Natural killer cell (primary cell): ENCODE measurements around the gene CTAG1B. TPM values are rescaled to one million over a fixed set of nuclear protein-coding genes. Genes with fewer than 3 reads are reported as not detected.
"Not testable (repeated sequence)": the region's sequence is repeated elsewhere in the genome, so short reads cannot be mapped to it uniquely, and the experiment has no call there.

Experiments used
- ATAC-seq, 3 donors: fragments of 150-1000 bp in 2 of 3; fragments of 200-7000 bp in 1 of 3; cut with Tn5 transposase; 1 replicate in 1 of 3; 2 replicates in 2 of 3; pipeline ENCODE4 v1.10.0; 2021; ENCODE audit warnings: mild to moderate bottlenecking in 2 of 3, moderate library complexity in 2 of 3
- DNase-seq, 2 donors: peaks; one replicate each; pipeline versions ENCODE4 v3.0.0 to v3.0.0-alpha.2; 2013 to 2021; ENCODE audit warnings: mixed read lengths in 1 of 2
- H3K27ac ChIP-seq: one replicate; pipeline ENCODE4 v1.5.1; 2013; ENCODE audit warnings: mild to moderate bottlenecking, low read length
- H3K27me3 ChIP-seq: one replicate; pipeline ENCODE4 v1.6.1; 2013; ENCODE audit warnings: low read length; ENCODE audit not compliant: control insufficient read depth, insufficient read depth
- H3K36me3 ChIP-seq: one replicate; pipeline ENCODE4 v1.6.1; 2013; ENCODE audit warnings: low read length; ENCODE audit not compliant: control insufficient read depth, insufficient read depth
- H3K4me1 ChIP-seq: one replicate; pipeline ENCODE4 v1.6.1; 2013; ENCODE audit warnings: low read length; ENCODE audit not compliant: control insufficient read depth, insufficient read depth
- H3K4me3 ChIP-seq: one replicate; pipeline ENCODE4 v1.5.1; 2013; ENCODE audit warnings: low read length
- H3K9me3 ChIP-seq: one replicate; pipeline ENCODE4 v1.6.1; 2013; ENCODE audit warnings: low read length; ENCODE audit not compliant: control insufficient read depth, insufficient read depth
- H3K27ac Mint-ChIP-seq, 2 donors: one replicate each; pipeline ENCODE4 v1.8.0; 2022; ENCODE audit warnings: mild to moderate bottlenecking in 2 of 2, mixed read lengths in 2 of 2, moderate library complexity in 1 of 2
- H3K27me3 Mint-ChIP-seq, 2 donors: one replicate each; pipeline ENCODE4 v1.8.0; 2022; ENCODE audit warnings: low read depth in 2 of 2, mixed read lengths in 2 of 2
- H3K36me3 Mint-ChIP-seq: one replicate; pipeline ENCODE4 v1.8.0; 2022; ENCODE audit warnings: mixed read lengths
- H3K4me1 Mint-ChIP-seq, 2 donors: one replicate each; pipeline ENCODE4 v1.8.0; 2022; ENCODE audit warnings: mixed read lengths in 2 of 2
- H3K4me3 Mint-ChIP-seq: one replicate; pipeline ENCODE4 v1.8.0; 2022; ENCODE audit warnings: mild to moderate bottlenecking, moderate library complexity, mixed read lengths
- H3K9me3 Mint-ChIP-seq, 2 donors: one replicate each; pipeline ENCODE4 v1.8.0; 2022; ENCODE audit warnings: mixed read lengths in 2 of 2
- WGBS: methylation state at CpG from one replicate; pipeline ENCODE4 v1.1.7; 2013; ENCODE audit warnings: missing lambda C conversion rate; ENCODE audit not compliant: insufficient coverage; 5-methylcytosine and 5-hydroxymethylcytosine counted together
- intact Hi-C: fragments of 100-400 bp; cut with micrococcal nuclease; formaldehyde crosslinking; loops from one replicate; pipeline ENCODE4 v1.14.2; 2022
- total RNA-seq, 4 donors: library from RNA; stranded (reverse); fragments of 120-200 nt in 1 of 4; gene quantifications; one replicate each; pipeline versions ENCODE4 v1.2.3 to v1.2.4, GENCODE V29; 2013 to 2022
- TF ChIP-seq, protein P1 (sequence below): fragments of 200-600 bp; IDR thresholded peaks from one replicate; pipeline ENCODE4 v1.8.0; 2022; ENCODE audit warnings: antibody characterized with exemption

Gene CTAG1B
- total RNA-seq, 3 donors from 2014 or later (not counting 1 experiment from before 2014, with no cell fraction given), result not detected

DNA sequence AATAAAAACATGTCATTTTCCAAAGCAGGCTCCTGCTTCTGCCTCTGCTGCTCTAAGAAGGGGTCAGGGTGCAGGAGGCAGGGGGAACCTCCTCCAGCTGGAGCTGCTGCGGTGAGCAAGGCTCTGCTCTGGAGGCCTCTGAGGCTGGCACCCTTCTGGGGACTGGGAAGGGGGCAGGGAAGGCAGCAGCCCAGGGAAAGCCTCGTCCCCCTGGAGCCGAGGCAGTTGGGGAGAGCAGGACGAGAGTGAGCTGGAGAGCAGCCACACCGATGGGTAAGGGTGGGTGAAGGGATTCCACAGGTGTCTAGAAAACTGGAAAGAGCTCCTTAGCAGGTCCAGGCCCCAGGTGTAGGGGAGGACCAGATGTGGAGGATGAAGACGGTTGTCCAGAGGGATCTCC, 36.3 kb upstream of the CTAG1B start:
- Mint-ChIP-seq H3K4me3 (no peak overlapping the region), H3K36me3 (no peaks in the 10 kb centered on the region), H3K9me3 (no peaks in the 10 kb centered on the region), H3K27me3 (no peaks in the 10 kb centered on the region), H3K4me1 (peaks cover 8 to 10% of the 10 kb centered on the region in 2 donors), H3K27ac (no peak overlapping the region)
- H3K4me3 ChIP-seq, result no peak overlapping the region
- no peak overlapping the region for H3K27ac ChIP-seq
- ATAC-seq, result no peak
- no peak for DNase-seq
- H3K27me3 ChIP-seq, result no peaks in the 10 kb centered on the region
- no peaks in the 10 kb centered on the region for H3K9me3 ChIP-seq
- 85% methylated on average over 6 of the region's 6 CpGs for WGBS
- no peaks in the 10 kb centered on the region for H3K4me1 ChIP-seq
- H3K36me3 ChIP-seq, result no peaks in the 10 kb centered on the region
- intact Hi-C loops, result no loop called here
- TF ChIP-seq, protein P1, sequence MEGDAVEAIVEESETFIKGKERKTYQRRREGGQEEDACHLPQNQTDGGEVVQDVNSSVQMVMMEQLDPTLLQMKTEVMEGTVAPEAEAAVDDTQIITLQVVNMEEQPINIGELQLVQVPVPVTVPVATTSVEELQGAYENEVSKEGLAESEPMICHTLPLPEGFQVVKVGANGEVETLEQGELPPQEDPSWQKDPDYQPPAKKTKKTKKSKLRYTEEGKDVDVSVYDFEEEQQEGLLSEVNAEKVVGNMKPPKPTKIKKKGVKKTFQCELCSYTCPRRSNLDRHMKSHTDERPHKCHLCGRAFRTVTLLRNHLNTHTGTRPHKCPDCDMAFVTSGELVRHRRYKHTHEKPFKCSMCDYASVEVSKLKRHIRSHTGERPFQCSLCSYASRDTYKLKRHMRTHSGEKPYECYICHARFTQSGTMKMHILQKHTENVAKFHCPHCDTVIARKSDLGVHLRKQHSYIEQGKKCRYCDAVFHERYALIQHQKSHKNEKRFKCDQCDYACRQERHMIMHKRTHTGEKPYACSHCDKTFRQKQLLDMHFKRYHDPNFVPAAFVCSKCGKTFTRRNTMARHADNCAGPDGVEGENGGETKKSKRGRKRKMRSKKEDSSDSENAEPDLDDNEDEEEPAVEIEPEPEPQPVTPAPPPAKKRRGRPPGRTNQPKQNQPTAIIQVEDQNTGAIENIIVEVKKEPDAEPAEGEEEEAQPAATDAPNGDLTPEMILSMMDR, result no peak

DNA sequence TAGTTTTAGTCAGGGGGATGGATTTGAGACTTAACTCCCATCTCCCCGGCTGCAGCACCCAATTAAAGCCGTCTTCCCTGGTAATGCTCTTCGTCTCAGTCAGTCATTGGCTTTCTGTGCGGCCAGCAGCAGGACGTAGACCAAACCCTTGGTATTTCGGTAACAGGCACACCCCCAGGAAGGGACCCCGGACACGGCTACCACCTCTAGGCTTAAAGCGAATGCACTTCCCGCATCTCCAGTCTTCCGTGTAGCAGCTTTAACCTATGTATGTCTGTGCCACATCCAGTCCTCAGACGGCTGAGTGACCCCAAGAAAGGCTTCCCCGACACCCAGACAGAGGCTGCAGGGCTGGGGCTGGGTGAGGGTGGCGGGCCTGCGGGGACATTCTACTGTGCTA, 35.8 kb upstream of the CTAG1B start:
- Histone ChIP-seq H3K9me3 (no peaks in the 10 kb centered on the region), H3K27ac (no peak overlapping the region), H3K4me1 (no peaks in the 10 kb centered on the region), H3K4me3 (no peak overlapping the region), H3K36me3 (no peaks in the 10 kb centered on the region), H3K27me3 (no peaks in the 10 kb centered on the region)
- Mint-ChIP-seq H3K4me1 (peaks cover 8 to 10% of the 10 kb centered on the region in 2 donors), H3K4me3 (no peak overlapping the region), H3K9me3 (no peaks in the 10 kb centered on the region), H3K36me3 (no peaks in the 10 kb centered on the region), H3K27ac (no peak overlapping the region), H3K27me3 (no peaks in the 10 kb centered on the region)
- ATAC-seq, result no peak
- TF ChIP-seq, protein P1, result no peak
- WGBS, result 97% methylated on average over 11 of the region's 15 CpGs
- intact Hi-C loops, result no loop called here
- DNase-seq, result no peak

DNA sequence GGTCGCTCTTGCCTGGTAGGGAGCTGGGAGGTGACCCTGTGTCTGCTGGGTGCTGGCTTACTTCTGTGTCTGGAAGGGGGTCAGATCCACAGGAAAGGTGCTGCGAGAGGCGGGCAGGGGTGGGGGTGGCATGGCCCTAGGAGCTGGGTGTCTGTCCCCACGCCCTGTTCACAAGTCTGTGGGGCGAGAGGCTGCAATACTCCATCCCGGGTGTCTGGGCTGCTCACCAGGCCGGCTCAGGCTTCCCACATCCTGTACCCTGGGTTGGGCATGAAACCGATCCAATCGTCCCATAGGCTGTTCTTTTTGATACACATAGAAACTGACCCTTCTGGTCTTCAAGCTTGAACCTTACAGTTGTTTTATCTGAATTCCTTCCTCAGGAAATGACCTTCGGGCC, 35.3 kb upstream of the CTAG1B start:
- ATAC-seq (no peak), DNase-seq (no peak)
- Mint-ChIP-seq H3K9me3 (no peaks in the 10 kb centered on the region), H3K27me3 (no peaks in the 10 kb centered on the region), H3K4me1 (peaks cover 8 to 10% of the 10 kb centered on the region in 2 donors), H3K4me3 (no peak overlapping the region), H3K27ac (no peak overlapping the region), H3K36me3 (no peaks in the 10 kb centered on the region)
- no peak overlapping the region for H3K27ac ChIP-seq
- H3K36me3 ChIP-seq, result no peaks in the 10 kb centered on the region
- no peaks in the 10 kb centered on the region for H3K9me3 ChIP-seq
- intact Hi-C loops, result no loop called here
- H3K4me1 ChIP-seq, result no peaks in the 10 kb centered on the region
- no peak overlapping the region for H3K4me3 ChIP-seq
- WGBS, result 45% methylated on average over 9 of the region's 10 CpGs
- H3K27me3 ChIP-seq, result no peaks in the 10 kb centered on the region
- TF ChIP-seq, protein P1, result no peak

DNA sequence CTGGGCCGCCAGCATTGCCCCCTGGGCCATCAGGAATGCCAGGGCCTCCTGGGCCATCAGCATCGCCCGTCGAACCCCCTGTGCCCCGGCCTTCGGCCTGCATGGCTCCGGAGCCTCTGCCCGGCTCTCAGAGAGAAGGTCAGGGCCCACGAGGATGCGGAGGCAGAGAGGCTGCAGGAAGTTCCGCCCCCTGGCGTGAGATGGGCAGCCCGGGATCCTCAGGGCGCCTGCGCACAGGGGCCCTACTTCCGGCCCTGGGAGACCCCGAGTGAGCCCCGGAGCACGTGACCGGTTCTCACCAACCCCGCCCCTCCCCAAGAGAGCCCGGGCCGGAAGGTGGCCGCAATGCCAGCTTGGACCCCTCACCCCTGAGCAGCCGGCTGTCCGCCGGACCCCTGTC, 34.3 kb upstream of the CTAG1B start, which contains the start of gene CTAG2:
Gene CTAG2 (minus strand): TSS at position 167 of the 400 bp plus-strand sequence. CDS start 64 bp downstream, at position 103.
- intact Hi-C loops, H3K9me3 ChIP-seq, H3K9me3 Mint-ChIP-seq, H3K4me3 ChIP-seq, H3K36me3 Mint-ChIP-seq, H3K4me1 Mint-ChIP-seq, H3K36me3 ChIP-seq, DNase-seq, H3K27ac Mint-ChIP-seq, H3K27me3 Mint-ChIP-seq, H3K27ac ChIP-seq, ATAC-seq, H3K4me3 Mint-ChIP-seq, H3K27me3 ChIP-seq, H3K4me1 ChIP-seq: not testable (repeated sequence)
- WGBS, result no CpG with 5 or more reads among the region's 27 CpGs
